ENCODE data around the gene TDP1. TPM values are rescaled to one million over a fixed set of nuclear protein-coding genes. Genes with fewer than 3 reads are reported as not detected.
A peak's percentile ranks its signal among the peaks of the same experiment; 100 is the strongest.

The TDP1 gene
- total RNA-seq, 4 donors from 2014 or later, result 2.0 to 5.0 (median 3.8) TPM

DNA sequence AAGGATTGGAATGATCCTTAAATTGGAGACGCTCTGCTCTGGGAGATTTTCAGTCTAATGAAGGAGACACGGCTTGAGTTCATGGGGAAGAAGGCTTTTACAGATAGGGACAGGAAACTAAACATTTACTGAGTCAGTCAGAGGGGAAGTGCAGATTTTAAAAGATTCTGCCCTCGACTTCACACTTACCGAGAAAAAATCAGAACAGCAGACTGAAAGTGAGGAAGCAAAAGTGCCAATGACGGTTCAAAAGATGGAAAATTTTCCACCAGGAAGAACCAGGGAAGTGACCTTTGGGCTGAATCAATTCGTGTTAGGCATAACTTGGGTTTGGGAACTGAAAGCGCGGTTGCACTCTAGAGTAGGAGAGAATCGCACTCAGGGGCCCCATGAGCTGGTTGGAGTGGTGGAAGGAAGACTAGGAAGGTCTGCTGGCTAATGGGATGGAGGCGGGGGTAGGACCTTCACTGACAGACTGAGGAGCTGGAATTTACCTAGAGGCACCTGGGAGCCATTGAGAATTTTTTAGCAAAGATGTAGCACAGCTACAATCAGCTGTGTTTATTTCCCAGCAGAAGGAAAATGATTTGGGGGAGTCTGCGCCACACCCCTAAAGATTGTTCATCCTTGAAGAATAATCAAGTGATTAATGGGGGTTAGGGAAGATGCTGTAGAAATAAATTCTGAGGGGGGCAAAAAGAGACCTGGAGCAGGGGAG lies 107.3 kb downstream of the TDP1 start:
- Histone ChIP-seq H3K4me3 (peak overlapping the region in 3 of 4 donors; percentile 26 to 52 (median 47)), H3K9me3 (no peaks in the 10 kb centered on the region), H3K27ac (no peak overlapping the region), H3K4me1 (peaks cover 0 to 20% of the 10 kb centered on the region in 2 donors), H3K36me3 (no peaks in the 10 kb centered on the region), H3K27me3 (peaks cover 45 to 74% (median 59%) of the 10 kb centered on the region in 3 donors)
- ATAC-seq (no peak), DNase-seq (no peak)
- no peak for TF ChIP-seq POLR2A (IDR thresholded peaks at IDR 0.05)
- TF ChIP-seq, protein P1, sequence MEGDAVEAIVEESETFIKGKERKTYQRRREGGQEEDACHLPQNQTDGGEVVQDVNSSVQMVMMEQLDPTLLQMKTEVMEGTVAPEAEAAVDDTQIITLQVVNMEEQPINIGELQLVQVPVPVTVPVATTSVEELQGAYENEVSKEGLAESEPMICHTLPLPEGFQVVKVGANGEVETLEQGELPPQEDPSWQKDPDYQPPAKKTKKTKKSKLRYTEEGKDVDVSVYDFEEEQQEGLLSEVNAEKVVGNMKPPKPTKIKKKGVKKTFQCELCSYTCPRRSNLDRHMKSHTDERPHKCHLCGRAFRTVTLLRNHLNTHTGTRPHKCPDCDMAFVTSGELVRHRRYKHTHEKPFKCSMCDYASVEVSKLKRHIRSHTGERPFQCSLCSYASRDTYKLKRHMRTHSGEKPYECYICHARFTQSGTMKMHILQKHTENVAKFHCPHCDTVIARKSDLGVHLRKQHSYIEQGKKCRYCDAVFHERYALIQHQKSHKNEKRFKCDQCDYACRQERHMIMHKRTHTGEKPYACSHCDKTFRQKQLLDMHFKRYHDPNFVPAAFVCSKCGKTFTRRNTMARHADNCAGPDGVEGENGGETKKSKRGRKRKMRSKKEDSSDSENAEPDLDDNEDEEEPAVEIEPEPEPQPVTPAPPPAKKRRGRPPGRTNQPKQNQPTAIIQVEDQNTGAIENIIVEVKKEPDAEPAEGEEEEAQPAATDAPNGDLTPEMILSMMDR (IDR thresholded peaks at IDR 0.05 in 4 of 5, conservative IDR thresholded peaks at IDR 0.05 in 1 of 5), result no peak
- in situ Hi-C loops (cut with MboI; ENCODE audit: low sequenced_read_pairs in 4 of 4) (no loop called here), intact Hi-C loops (cut with DNase I; ENCODE audit: low total_unique reads) (no loop called here)

DNA sequence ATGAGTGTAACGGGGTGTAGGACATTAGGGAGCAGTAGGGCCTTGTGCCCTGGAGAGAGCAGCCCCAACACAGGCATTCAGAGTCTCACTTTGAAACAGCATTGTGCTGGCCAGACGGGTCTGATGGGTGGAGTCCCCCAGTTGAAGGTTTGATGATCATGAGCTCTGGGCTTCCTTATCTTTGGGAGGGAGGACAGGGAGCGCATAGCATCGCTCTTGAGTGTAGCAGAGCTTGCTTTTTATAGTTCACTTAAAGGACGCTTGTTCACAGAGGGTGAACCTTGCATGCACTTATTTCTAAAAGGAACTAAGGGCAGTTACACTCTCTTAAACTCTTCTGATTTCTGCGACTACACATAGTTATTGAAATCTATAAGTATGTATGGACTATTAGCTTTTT lies 116.6 kb downstream of the TDP1 start:
- Histone ChIP-seq H3K9me3 (no peaks in the 10 kb centered on the region), H3K27ac (no peak overlapping the region), H3K27me3 (peaks cover 0 to 8% (median 4%) of the 10 kb centered on the region in 3 donors), H3K4me3 (no peak overlapping the region), H3K36me3 (no peaks in the 10 kb centered on the region), H3K4me1 (no peaks in the 10 kb centered on the region)
- intact Hi-C loops (cut with DNase I; ENCODE audit: low total_unique reads), result no loop called here
- TF ChIP-seq, protein P1 (IDR thresholded peaks at IDR 0.05 in 4 of 5, conservative IDR thresholded peaks at IDR 0.05 in 1 of 5), result no peak
- TF ChIP-seq POLR2A (IDR thresholded peaks at IDR 0.05), result no peak
- in situ Hi-C loops (cut with MboI; ENCODE audit: low sequenced_read_pairs in 4 of 4), result no loop called here
- DNase-seq, result no peak
- no peak for ATAC-seq

DNA sequence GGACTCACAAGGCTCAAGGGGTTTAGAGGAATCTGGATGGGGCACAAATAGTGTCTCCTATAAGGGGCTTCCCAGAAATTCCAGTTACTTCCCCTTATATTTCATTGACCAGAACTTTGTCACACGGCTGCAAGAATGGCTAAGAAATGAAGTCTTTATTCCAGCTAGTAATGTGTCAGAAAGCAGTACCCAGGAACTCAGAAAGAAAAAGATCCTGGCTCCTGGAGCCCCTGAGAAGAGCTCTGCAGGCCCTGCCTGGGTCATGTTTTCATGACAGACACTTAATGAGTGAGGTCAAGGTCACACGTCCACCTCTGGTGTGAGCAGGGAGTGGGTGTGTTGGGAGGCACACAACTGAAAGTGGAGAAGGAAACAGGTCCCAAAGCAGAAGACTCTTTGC lies 123.8 kb downstream of the TDP1 start:
- Histone ChIP-seq H3K27me3 (peaks cover 0 to 4% (median 4%) of the 10 kb centered on the region in 3 donors), H3K4me3 (no peak overlapping the region), H3K4me1 (no peaks in the 10 kb centered on the region), H3K36me3 (no peaks in the 10 kb centered on the region), H3K27ac (no peak overlapping the region), H3K9me3 (no peaks in the 10 kb centered on the region)
- no peak for ATAC-seq
- in situ Hi-C loops (cut with MboI; ENCODE audit: low sequenced_read_pairs in 4 of 4), result no loop called here
- DNase-seq, result no peak
- TF ChIP-seq, protein P1 (IDR thresholded peaks at IDR 0.05 in 4 of 5, conservative IDR thresholded peaks at IDR 0.05 in 1 of 5), result no peak
- TF ChIP-seq POLR2A (IDR thresholded peaks at IDR 0.05), result no peak
- intact Hi-C loops (cut with DNase I; ENCODE audit: low total_unique reads), result no loop called here

DNA sequence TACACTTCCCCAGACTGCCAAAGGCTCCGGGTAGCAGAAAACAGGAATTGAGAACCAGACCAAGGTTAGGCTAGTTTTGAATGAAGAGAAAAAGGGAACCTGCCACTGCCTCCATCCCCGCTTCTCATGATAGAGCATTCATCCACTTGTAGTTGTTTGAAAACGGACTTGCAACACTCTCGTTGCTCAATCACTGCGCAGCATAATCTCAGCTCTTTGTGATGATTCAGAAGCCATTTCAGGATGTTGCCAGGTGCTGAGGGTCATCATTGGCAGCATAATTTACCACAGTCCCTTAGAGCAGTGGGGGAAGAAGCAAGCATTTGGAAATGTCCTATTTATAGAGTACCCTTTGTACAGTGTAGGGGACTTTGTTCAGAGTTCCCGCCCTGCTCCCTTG lies 131.7 kb downstream of the TDP1 start:
- Histone ChIP-seq H3K4me1 (no peaks in the 10 kb centered on the region), H3K27me3 (no peaks in the 10 kb centered on the region), H3K9me3 (no peaks in the 10 kb centered on the region), H3K4me3 (no peak overlapping the region), H3K27ac (no peak overlapping the region), H3K36me3 (no peaks in the 10 kb centered on the region)
- ATAC-seq, result peak in 1 of 2 donors; percentile 92
- DNase-seq, result peak; percentile 13 to 63
- in situ Hi-C loops (cut with MboI; ENCODE audit: low sequenced_read_pairs in 4 of 4), result no loop called here
- intact Hi-C loops (cut with DNase I; ENCODE audit: low total_unique reads), result no loop called here
- no peak for TF ChIP-seq POLR2A (IDR thresholded peaks at IDR 0.05)
- TF ChIP-seq, protein P1 (IDR thresholded peaks at IDR 0.05 in 4 of 5, conservative IDR thresholded peaks at IDR 0.05 in 1 of 5), result no peak
